SH-SY5Y (cell line): ENCODE data around the gene PRPH2.

Experiments
- GATA2 ChIP-seq: IDR thresholded peaks from 2 replicates; pipeline ENCODE4 v1.6.1; 2011; ENCODE audit warnings: mild to moderate bottlenecking, low read depth, low read length
- GATA3 ChIP-seq: IDR thresholded peaks from 2 replicates; pipeline ENCODE4 v1.6.1; 2011; ENCODE audit warnings: low read depth, mild to moderate bottlenecking, low read length, moderate library complexity

DNA sequence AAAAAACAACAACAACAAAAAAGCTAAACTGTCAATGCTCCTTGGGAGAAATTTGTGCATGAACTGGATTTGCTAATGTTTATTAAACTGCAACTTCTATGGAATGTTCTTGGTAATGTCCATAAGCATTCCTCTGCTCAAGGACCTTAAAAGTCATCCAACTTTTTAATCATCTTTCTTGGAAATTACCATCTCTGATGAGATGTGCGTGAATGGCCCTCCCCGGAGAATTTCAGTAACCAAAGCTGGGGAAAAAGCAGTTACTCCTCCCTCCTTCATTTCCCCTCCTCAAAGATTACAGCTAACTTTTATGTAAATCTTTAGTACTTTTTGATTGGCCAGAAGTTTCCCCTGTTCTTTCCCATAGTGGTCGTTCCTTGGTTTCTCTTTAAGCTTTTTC lies 18.3 kb upstream of the PRPH2 start:
- TF ChIP-seq GATA2 (no peak), GATA3 (no peak)
